ENCODE data around the gene HBG2. TPM values are rescaled to one million over a fixed set of nuclear protein-coding genes. Genes with fewer than 3 reads are reported as not detected.

The HBG2 gene
- total RNA-seq, 1 donor from 2014 or later = not detected

Other genes with a start within 250 kb of the HBG2 start
- gene OR52J3, start 208.3 kb downstream of the HBG2 start, total RNA-seq = not detected
- not detected for gene OR52E2, start 195.2 kb downstream of the HBG2 start, total RNA-seq
- gene OR52E1, start 185.2 kb downstream of the HBG2 start, total RNA-seq = not detected
- not detected for gene OR52A5, start 116.4 kb downstream of the HBG2 start, total RNA-seq
- gene OR52A1, start 100.0 kb downstream of the HBG2 start, total RNA-seq = not detected
- not detected for gene OR51V1, start 54.1 kb downstream of the HBG2 start, total RNA-seq
- 140 TPM for gene HBB, start 27.7 kb downstream of the HBG2 start, total RNA-seq
- gene HBD, start 20.3 kb downstream of the HBG2 start, total RNA-seq = not detected
- gene HBG1, start 4.9 kb downstream of the HBG2 start, total RNA-seq = not detected
- gene HBE1, start 15.2 kb upstream of the HBG2 start, total RNA-seq = not detected
- not detected for gene OR51B4, start 47.2 kb upstream of the HBG2 start, total RNA-seq
- not detected for gene OR51B2, start 69.5 kb upstream of the HBG2 start, total RNA-seq
- not detected for gene OR51B5, start 88.7 kb upstream of the HBG2 start, total RNA-seq
- gene OR51B6, start 96.7 kb upstream of the HBG2 start, total RNA-seq = not detected
- not detected for gene OR51M1, start 129.0 kb upstream of the HBG2 start, total RNA-seq
- not detected for gene OR51Q1, start 167.3 kb upstream of the HBG2 start, total RNA-seq
- not detected for gene OR51I1, start 186.7 kb upstream of the HBG2 start, total RNA-seq
- gene OR51I2, start 194.5 kb upstream of the HBG2 start, total RNA-seq = not detected
- gene OR52D1, start 233.9 kb upstream of the HBG2 start, total RNA-seq = not detected

Data from Right ventricle myocardium inferior (tissue), 1 donor.